Progenitor cell of endocrine pancreas (in vitro differentiated cells): Measurements from ENCODE around the gene CLASP1. TPM values are rescaled to one million over a fixed set of nuclear protein-coding genes. Genes with fewer than 3 reads are reported as not detected.

Source experiments
- DNase-seq: peaks from one replicate; pipeline ENCODE4 v3.0.0; 2021; ENCODE audit warnings: low spot score; ENCODE audit not compliant: unreplicated experiment
- H3K27ac Mint-ChIP-seq: 2 replicates; pipeline ENCODE4 v1.8.0; 2021; ENCODE audit warnings: mild to moderate bottlenecking, moderate library complexity, mixed read lengths
- H3K27me3 Mint-ChIP-seq: 2 replicates; pipeline ENCODE4 v1.8.0; 2021; ENCODE audit warnings: mixed read lengths
- H3K36me3 Mint-ChIP-seq: 2 replicates; pipeline ENCODE4 v1.8.0; 2022; ENCODE audit warnings: mixed read lengths; ENCODE audit not compliant: insufficient read depth
- H3K4me1 Mint-ChIP-seq: 2 replicates; pipeline ENCODE4 v1.8.0; 2021; ENCODE audit warnings: low read depth, mixed read lengths
- H3K4me3 Mint-ChIP-seq: 2 replicates; pipeline ENCODE4 v1.8.0; 2021; ENCODE audit warnings: low read depth, mild to moderate bottlenecking, moderate library complexity, mixed read lengths
- H3K9me3 Mint-ChIP-seq: 2 replicates; pipeline ENCODE4 v1.8.0; 2021; ENCODE audit warnings: low read depth, mixed read lengths
- CTCF ChIP-seq: fragments of 200-600 bp; sonication (generic); IDR thresholded peaks from one replicate; pipeline ENCODE4 v1.5.0; 2021; ENCODE audit warnings: antibody characterized with exemption, mild to moderate bottlenecking; ENCODE audit not compliant: unreplicated experiment
- total RNA-seq: library from RNA; stranded (reverse); gene quantifications from 2 replicates; pipeline ENCODE4 v1.2.1, GENCODE V29; 2021

CLASP1 gene
- total RNA-seq, 1 donor from 2014 or later = 102 TPM

GRCh38 chr2:121387591-121388325 lies 261.5 kb downstream of the CLASP1 start:
- DNase-seq = no peak
- TF ChIP-seq CTCF = no peak
- no peaks in the 10 kb centered on the region for H3K9me3 Mint-ChIP-seq
- H3K4me3 Mint-ChIP-seq = no peak overlapping the region
- H3K27ac Mint-ChIP-seq = no peak overlapping the region
- peaks cover 15% of the 10 kb centered on the region for H3K36me3 Mint-ChIP-seq
- H3K4me1 Mint-ChIP-seq = no peaks in the 10 kb centered on the region
- no peaks in the 10 kb centered on the region for H3K27me3 Mint-ChIP-seq

GRCh38 chr2:121386707-121387106 lies 262.6 kb downstream of the CLASP1 start:
- peaks cover 19% of the 10 kb centered on the region for H3K36me3 Mint-ChIP-seq
- no peaks in the 10 kb centered on the region for H3K4me1 Mint-ChIP-seq
- no peak overlapping the region for H3K4me3 Mint-ChIP-seq
- no peak for DNase-seq
- H3K27me3 Mint-ChIP-seq = no peaks in the 10 kb centered on the region
- no peak for TF ChIP-seq CTCF
- H3K27ac Mint-ChIP-seq = no peak overlapping the region
- no peaks in the 10 kb centered on the region for H3K9me3 Mint-ChIP-seq

- TF ChIP-seq CTCF = no peak
- H3K4me1 Mint-ChIP-seq = no peaks in the 10 kb centered on the region
- H3K27me3 Mint-ChIP-seq = no peaks in the 10 kb centered on the region
- no peak overlapping the region for H3K27ac Mint-ChIP-seq
- no peaks in the 10 kb centered on the region for H3K9me3 Mint-ChIP-seq
- no peak overlapping the region for H3K4me3 Mint-ChIP-seq
- no peak for DNase-seq
- H3K36me3 Mint-ChIP-seq = peaks cover 19% of the 10 kb centered on the region
Observed at GRCh38 chr2:121386102-121386501, 263.2 kb downstream of the CLASP1 start.

GRCh38 chr2:121382744-121383143 lies 266.5 kb downstream of the CLASP1 start:
- H3K4me1 Mint-ChIP-seq = no peaks in the 10 kb centered on the region
- peaks cover 21% of the 10 kb centered on the region for H3K36me3 Mint-ChIP-seq
- TF ChIP-seq CTCF = no peak
- H3K27ac Mint-ChIP-seq = no peak overlapping the region
- H3K9me3 Mint-ChIP-seq = no peaks in the 10 kb centered on the region
- no peaks in the 10 kb centered on the region for H3K27me3 Mint-ChIP-seq
- no peak for DNase-seq
- no peak overlapping the region for H3K4me3 Mint-ChIP-seq

- Mint-ChIP-seq H3K4me3 (no peak overlapping the region), H3K36me3 (peaks cover 37% of the 10 kb centered on the region), H3K27ac (no peak overlapping the region), H3K4me1 (no peaks in the 10 kb centered on the region), H3K27me3 (no peaks in the 10 kb centered on the region), H3K9me3 (no peaks in the 10 kb centered on the region)
- TF ChIP-seq CTCF = no peak
- DNase-seq = no peak
Observed at GRCh38 chr2:121377646-121378045, 271.6 kb downstream of the CLASP1 start.
